K562 (cell line): ENCODE results near the gene FAM107B.

Experiments used
- CREB1 ChIP-seq, 2 experiments: sonication (generic) in 1 of 2; formaldehyde crosslinking in 1 of 2; IDR thresholded peaks; 2 replicates each; pipeline versions ENCODE4 v1.6.1 to v1.8.0; 2012 to 2022; ENCODE audit warnings: inconsistent platforms in 1 of 2, mild to moderate bottlenecking in 1 of 2, missing genetic modification reagents in 1 of 2, moderate library complexity in 1 of 2
- HNRNPK ChIP-seq: fragments of 200-400 bp; formaldehyde crosslinking; IDR thresholded peaks from one replicate; pipeline ENCODE4 v1.6.1; 2018; ENCODE audit warnings: mild to moderate bottlenecking, low read depth, low read length; ENCODE audit not compliant: poor library complexity, severe bottlenecking
- JUND ChIP-seq, 2 experiments: IDR thresholded peaks; 2 replicates in 1 of 2; 3 replicates in 1 of 2; pipeline ENCODE4 v1.6.1; 2011; ENCODE audit warnings: borderline replicate concordance in 2 of 2, low read depth in 2 of 2, low read length in 2 of 2, improper control_type of control experiment in 1 of 2, missing biosample characterization in 1 of 2, missing genetic modification characterization in 1 of 2, missing genetic modification reagents in 1 of 2
- MAX ChIP-seq: sonication (generic); formaldehyde crosslinking; IDR thresholded peaks from 2 replicates; pipeline ENCODE4 v1.9.0; 2022; ENCODE audit warnings: mild to moderate bottlenecking, missing genetic modification reagents
- MAZ ChIP-seq, 2 experiments: fragments of 450-650 bp in 1 of 2; sonication (generic) in 1 of 2; formaldehyde crosslinking; IDR thresholded peaks in 1 of 2; conservative IDR thresholded peaks in 1 of 2; 2 replicates each; pipeline versions ENCODE4 v1.4.0 to v1.5.0; 2020; ENCODE audit warnings: mild to moderate bottlenecking in 1 of 2, missing genetic modification reagents in 1 of 2
- NCOA1 ChIP-seq: fragments of 450-650 bp; IDR thresholded peaks from 2 replicates; pipeline ENCODE4 v1.6.1; 2016; ENCODE audit warnings: low read depth
- SPI1 ChIP-seq: IDR thresholded peaks from 2 replicates; pipeline ENCODE4 v1.6.1; 2011; ENCODE audit warnings: low read depth, low read length, control low read depth, borderline replicate concordance
- U2AF1 ChIP-seq: fragments of 200-400 bp; formaldehyde crosslinking; optimal IDR thresholded peaks from 2 replicates; pipeline ENCODE3; 2017; ENCODE audit warnings: mild to moderate bottlenecking, low read depth, low read length, moderate library complexity
- ZFP36 ChIP-seq: fragments of 150-350 bp; IDR thresholded peaks from 2 replicates; pipeline ENCODE4 v1.6.1; 2018; ENCODE audit warnings: low read length, low read depth; ENCODE audit not compliant: partially characterized antibody
- ZNF3 ChIP-seq: fragments of 250-450 bp; sonication (Bioruptor Pico); IDR thresholded peaks from 2 replicates; pipeline ENCODE4 v1.5.0; 2021; ENCODE audit warnings: mild to moderate bottlenecking, moderate library complexity
- ZNF589 ChIP-seq: fragments of 200-800 bp; sonication (Bioruptor generic); IDR thresholded peaks from 2 replicates; pipeline ENCODE4 v1.6.1; 2016; ENCODE audit warnings: low read depth, missing genetic modification characterization, missing compliant biosample characterization
- TF ChIP-seq, protein P1 (sequence below), 3 experiments: IDR thresholded peaks in 2 of 3; conservative IDR thresholded peaks in 1 of 3; 2 replicates each; pipeline ENCODE4 v1.5.1; 2011 to 2012; ENCODE audit warnings: low read length in 3 of 3, mild to moderate bottlenecking in 3 of 3, control low read depth in 2 of 3, improper control_type of control experiment in 1 of 3, inconsistent platforms in 1 of 3, low read depth in 1 of 3, mixed read lengths in 1 of 3, moderate library complexity in 1 of 3; ENCODE audit not compliant: insufficient read depth in 2 of 3
- TF ChIP-seq, protein P2 (sequence below): sonication (generic); formaldehyde crosslinking; IDR thresholded peaks from 2 replicates; pipeline ENCODE4 v1.8.1; 2023; ENCODE audit warnings: missing genetic modification reagents, mild to moderate bottlenecking, borderline replicate concordance

DNA sequence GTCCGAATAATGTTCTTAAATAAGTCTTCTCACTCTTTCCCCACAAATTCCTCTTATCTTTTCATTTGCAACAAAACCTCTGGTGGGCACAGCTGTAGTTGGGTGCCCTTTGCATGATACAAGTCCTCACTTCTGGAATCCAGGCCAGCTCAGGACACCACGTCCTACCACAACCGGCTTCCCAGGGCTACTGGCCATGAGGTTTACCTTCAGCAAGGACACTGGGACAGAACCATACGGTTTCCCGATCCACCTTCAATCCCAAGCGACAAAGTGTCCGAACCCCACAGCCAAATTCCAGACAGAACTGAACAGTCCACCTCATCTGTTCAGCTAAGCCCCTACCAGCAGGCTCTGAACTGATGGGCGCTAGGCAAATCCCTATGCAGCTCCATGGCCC is 174.6 kb downstream of the FAM107B start:
- TF ChIP-seq JUND (IDR thresholded peaks at IDR 0.05; ENCODE audit: borderline replicate concordance, low read depth, low read length) (no peak), JUND (tag; IDR thresholded peaks at IDR 0.05; ENCODE audit: borderline replicate concordance, low read depth, low read length) (no peak), CREB1 (IDR thresholded peaks at IDR 0.05) (no peak), CREB1 (CRISPR knock-in tag; IDR thresholded peaks at IDR 0.05) (no peak), ZFP36 (no peak), SPI1 (no peak), ZNF3 (no peak), U2AF1 (no peak), NCOA1 (no peak), HNRNPK (no peak), ZNF589 (CRISPR knock-in tag) (no peak), MAX (CRISPR knock-in tag) (no peak), MAZ (CRISPR knock-in tag; conservative IDR thresholded peaks at IDR 0.05 in 1 of 2, IDR thresholded peaks at IDR 0.05 in 1 of 2) (no peak)
- TF ChIP-seq, protein P1, sequence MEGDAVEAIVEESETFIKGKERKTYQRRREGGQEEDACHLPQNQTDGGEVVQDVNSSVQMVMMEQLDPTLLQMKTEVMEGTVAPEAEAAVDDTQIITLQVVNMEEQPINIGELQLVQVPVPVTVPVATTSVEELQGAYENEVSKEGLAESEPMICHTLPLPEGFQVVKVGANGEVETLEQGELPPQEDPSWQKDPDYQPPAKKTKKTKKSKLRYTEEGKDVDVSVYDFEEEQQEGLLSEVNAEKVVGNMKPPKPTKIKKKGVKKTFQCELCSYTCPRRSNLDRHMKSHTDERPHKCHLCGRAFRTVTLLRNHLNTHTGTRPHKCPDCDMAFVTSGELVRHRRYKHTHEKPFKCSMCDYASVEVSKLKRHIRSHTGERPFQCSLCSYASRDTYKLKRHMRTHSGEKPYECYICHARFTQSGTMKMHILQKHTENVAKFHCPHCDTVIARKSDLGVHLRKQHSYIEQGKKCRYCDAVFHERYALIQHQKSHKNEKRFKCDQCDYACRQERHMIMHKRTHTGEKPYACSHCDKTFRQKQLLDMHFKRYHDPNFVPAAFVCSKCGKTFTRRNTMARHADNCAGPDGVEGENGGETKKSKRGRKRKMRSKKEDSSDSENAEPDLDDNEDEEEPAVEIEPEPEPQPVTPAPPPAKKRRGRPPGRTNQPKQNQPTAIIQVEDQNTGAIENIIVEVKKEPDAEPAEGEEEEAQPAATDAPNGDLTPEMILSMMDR (IDR thresholded peaks at IDR 0.05 in 2 of 3, conservative IDR thresholded peaks at IDR 0.05 in 1 of 3; ENCODE audit: insufficient read depth in 2 of 3, low read depth in 1 of 3, low read length in 3 of 3): no peak
- TF ChIP-seq, protein P2, sequence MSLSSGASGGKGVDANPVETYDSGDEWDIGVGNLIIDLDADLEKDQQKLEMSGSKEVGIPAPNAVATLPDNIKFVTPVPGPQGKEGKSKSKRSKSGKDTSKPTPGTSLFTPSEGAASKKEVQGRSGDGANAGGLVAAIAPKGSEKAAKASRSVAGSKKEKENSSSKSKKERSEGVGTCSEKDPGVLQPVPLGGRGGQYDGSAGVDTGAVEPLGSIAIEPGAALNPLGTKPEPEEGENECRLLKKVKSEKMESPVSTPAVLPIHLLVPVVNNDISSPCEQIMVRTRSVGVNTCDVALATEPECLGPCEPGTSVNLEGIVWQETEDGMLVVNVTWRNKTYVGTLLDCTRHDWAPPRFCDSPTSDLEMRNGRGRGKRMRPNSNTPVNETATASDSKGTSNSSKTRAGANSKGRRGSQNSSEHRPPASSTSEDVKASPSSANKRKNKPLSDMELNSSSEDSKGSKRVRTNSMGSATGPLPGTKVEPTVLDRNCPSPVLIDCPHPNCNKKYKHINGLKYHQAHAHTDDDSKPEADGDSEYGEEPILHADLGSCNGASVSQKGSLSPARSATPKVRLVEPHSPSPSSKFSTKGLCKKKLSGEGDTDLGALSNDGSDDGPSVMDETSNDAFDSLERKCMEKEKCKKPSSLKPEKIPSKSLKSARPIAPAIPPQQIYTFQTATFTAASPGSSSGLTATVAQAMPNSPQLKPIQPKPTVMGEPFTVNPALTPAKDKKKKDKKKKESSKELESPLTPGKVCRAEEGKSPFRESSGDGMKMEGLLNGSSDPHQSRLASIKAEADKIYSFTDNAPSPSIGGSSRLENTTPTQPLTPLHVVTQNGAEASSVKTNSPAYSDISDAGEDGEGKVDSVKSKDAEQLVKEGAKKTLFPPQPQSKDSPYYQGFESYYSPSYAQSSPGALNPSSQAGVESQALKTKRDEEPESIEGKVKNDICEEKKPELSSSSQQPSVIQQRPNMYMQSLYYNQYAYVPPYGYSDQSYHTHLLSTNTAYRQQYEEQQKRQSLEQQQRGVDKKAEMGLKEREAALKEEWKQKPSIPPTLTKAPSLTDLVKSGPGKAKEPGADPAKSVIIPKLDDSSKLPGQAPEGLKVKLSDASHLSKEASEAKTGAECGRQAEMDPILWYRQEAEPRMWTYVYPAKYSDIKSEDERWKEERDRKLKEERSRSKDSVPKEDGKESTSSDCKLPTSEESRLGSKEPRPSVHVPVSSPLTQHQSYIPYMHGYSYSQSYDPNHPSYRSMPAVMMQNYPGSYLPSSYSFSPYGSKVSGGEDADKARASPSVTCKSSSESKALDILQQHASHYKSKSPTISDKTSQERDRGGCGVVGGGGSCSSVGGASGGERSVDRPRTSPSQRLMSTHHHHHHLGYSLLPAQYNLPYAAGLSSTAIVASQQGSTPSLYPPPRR: no peak
